Measurements from ENCODE around the gene OR2B2.

DNA sequence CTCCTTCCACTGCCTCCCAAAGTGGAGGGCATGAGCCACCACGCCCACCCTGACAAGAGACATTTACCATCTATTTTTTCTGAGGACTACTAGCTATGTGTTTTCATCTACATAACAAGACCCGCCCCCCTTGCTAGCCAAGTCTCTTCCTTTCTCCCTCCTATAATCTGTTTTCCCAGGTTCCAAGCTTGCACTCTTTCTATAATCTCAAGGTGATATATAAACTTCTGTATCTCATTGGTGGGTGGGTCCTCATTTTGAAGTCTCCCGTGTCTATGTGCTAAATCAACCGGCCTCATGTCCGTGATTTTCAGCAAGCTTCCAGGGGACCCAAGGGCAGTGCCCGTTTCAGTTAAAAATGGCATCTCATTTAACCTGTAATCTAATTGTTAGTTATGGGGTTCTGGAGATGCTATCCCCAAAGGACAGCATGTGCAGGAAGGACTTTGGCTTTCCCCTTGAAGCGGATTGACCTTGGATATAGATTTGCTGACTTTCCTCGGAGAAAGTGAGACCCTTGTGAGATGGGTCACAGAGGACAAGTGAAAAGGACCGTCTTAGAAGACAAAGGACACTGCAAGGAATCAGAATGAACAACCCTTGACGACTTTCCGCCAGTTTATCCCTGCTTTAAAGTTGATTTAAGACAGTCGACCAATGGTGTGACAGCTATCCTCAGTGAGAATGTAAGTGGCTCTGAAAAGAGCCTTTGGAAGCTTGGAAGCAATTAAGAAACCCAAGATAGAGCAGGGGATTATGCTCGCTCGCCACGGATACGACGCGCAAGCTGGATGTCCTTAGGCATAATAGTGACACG, 22.4 kb downstream of the OR2B2 start:
- TF ChIP-seq, protein P1, sequence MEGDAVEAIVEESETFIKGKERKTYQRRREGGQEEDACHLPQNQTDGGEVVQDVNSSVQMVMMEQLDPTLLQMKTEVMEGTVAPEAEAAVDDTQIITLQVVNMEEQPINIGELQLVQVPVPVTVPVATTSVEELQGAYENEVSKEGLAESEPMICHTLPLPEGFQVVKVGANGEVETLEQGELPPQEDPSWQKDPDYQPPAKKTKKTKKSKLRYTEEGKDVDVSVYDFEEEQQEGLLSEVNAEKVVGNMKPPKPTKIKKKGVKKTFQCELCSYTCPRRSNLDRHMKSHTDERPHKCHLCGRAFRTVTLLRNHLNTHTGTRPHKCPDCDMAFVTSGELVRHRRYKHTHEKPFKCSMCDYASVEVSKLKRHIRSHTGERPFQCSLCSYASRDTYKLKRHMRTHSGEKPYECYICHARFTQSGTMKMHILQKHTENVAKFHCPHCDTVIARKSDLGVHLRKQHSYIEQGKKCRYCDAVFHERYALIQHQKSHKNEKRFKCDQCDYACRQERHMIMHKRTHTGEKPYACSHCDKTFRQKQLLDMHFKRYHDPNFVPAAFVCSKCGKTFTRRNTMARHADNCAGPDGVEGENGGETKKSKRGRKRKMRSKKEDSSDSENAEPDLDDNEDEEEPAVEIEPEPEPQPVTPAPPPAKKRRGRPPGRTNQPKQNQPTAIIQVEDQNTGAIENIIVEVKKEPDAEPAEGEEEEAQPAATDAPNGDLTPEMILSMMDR (IDR thresholded peaks at IDR 0.05; ENCODE audit: low read length), result no peak
- no peak for TF ChIP-seq EZH2 (optimal IDR thresholded peaks at IDR 0.05; ENCODE audit: low read depth, low read length)

All from MM.1S (cell line).